Naive thymus-derived CD8-positive, alpha-beta T cell (primary cell): Measurements from ENCODE around the gene PCDH15. TPM values are rescaled to one million over a fixed set of nuclear protein-coding genes. Genes with fewer than 3 reads are reported as not detected.

ENCODE experiments used
- ATAC-seq, 2 donors: fragments of 150-1000 bp; cut with Tn5 transposase in 1 of 2; sonication (Bioruptor Pico), chemical (Tn5 transposase) in 1 of 2; 1 replicate in 1 of 2; 2 replicates in 1 of 2; pipeline ENCODE4 v1.10.0; 2021; ENCODE audit warnings: mild to moderate bottlenecking in 2 of 2, moderate library complexity in 2 of 2
- POLR2A ChIA-PET: fragments of 350-600 bp; sonication (Branson Sonifier 250); formaldehyde crosslinking; loops from one replicate; lab custom pipeline; 2021; ENCODE audit warnings: antibody characterized with exemption; lab: Charles Lee
- DNase-seq, 10 donors: peaks; one replicate each; pipeline versions ENCODE4 v3.0.0 to v3.0.0-alpha.2; 2020 to 2022
- H3K27ac Mint-ChIP-seq, 10 donors: one replicate each; pipeline ENCODE4 v1.8.0; 2020 to 2022; ENCODE audit warnings: mild to moderate bottlenecking in 10 of 10, mixed read lengths in 10 of 10, moderate library complexity in 4 of 10, inconsistent platforms in 1 of 10
- H3K27me3 Mint-ChIP-seq, 5 donors: one replicate each; pipeline ENCODE4 v1.8.0; 2021 to 2022; ENCODE audit warnings: mixed read lengths in 5 of 5
- H3K36me3 Mint-ChIP-seq, 3 donors: one replicate each; pipeline ENCODE4 v1.8.0; 2020 to 2022; ENCODE audit warnings: mixed read lengths in 3 of 3, mild to moderate bottlenecking in 2 of 3, inconsistent platforms in 1 of 3
- H3K4me1 Mint-ChIP-seq, 4 donors: one replicate each; pipeline ENCODE4 v1.8.0; 2021 to 2022; ENCODE audit warnings: mixed read lengths in 4 of 4
- H3K4me3 Mint-ChIP-seq, 10 donors: one replicate each; pipeline ENCODE4 v1.8.0; 2020 to 2022; ENCODE audit warnings: mild to moderate bottlenecking in 10 of 10, mixed read lengths in 10 of 10, moderate library complexity in 6 of 10, inconsistent platforms in 1 of 10
- H3K9me3 Mint-ChIP-seq, 9 donors: one replicate each; pipeline ENCODE4 v1.8.0; 2020 to 2022; ENCODE audit warnings: mixed read lengths in 9 of 9, mild to moderate bottlenecking in 3 of 9, inconsistent platforms in 1 of 9, moderate library complexity in 1 of 9
- polyA plus RNA-seq, 3 donors: library from polyadenylated mRNA; unstranded; fragments of 300-500 nt; fragmentation: Illumina TruSeq; gene quantifications; one replicate each; pipeline ENCODE4 v1.2.3, GENCODE V29; 2021
- total RNA-seq, 8 experiments: library from RNA in 2 of 8; stranded (reverse) in 2 of 8; gene quantifications; one replicate each; pipeline ENCODE4 v1.2.3 and lab custom pipeline; 2021 to 2026

Gene PCDH15
- total and polyA plus RNA-seq, 5 experiments from 2014 or later: not detected

- no peaks in the 10 kb centered on the region for H3K36me3 Mint-ChIP-seq
- POLR2A ChIA-PET: no interaction called here
- ATAC-seq: no peak
- H3K27me3 Mint-ChIP-seq: no peaks in the 10 kb centered on the region
- H3K9me3 Mint-ChIP-seq: peaks cover 0 to 15% (median 3%) of the 10 kb centered on the region in 9 donors
- H3K4me3 Mint-ChIP-seq: no peak overlapping the region
- H3K27ac Mint-ChIP-seq: no peak overlapping the region
- H3K4me1 Mint-ChIP-seq: no peaks in the 10 kb centered on the region
- no peak for DNase-seq
Measured at GRCh38 chr10:53886325-53887300, 914.4 kb downstream of the PCDH15 start.

GRCh38 chr10:53864846-53865245, 936.2 kb downstream of the PCDH15 start:
- Mint-ChIP-seq H3K27me3 (no peaks in the 10 kb centered on the region), H3K4me1 (no peaks in the 10 kb centered on the region), H3K27ac (no peak overlapping the region), H3K9me3 (peaks cover 0 to 12% (median 4%) of the 10 kb centered on the region in 9 donors), H3K4me3 (no peak overlapping the region), H3K36me3 (no peaks in the 10 kb centered on the region)
- ATAC-seq (no peak), DNase-seq (no peak)
- POLR2A ChIA-PET: no interaction called here

- no peaks in the 10 kb centered on the region for H3K36me3 Mint-ChIP-seq
Measured at GRCh38 chr10:53852450-53853175, 948.4 kb downstream of the PCDH15 start.

GRCh38 chr10:53846809-53847208, 954.2 kb downstream of the PCDH15 start:
- no peak overlapping the region for H3K4me3 Mint-ChIP-seq
- H3K27me3 Mint-ChIP-seq: no peaks in the 10 kb centered on the region
- ATAC-seq (no peak), DNase-seq (no peak)
- no peaks in the 10 kb centered on the region for H3K36me3 Mint-ChIP-seq
- H3K9me3 Mint-ChIP-seq: peaks cover 0 to 18% (median 1%) of the 10 kb centered on the region in 9 donors
- H3K27ac Mint-ChIP-seq: no peak overlapping the region
- POLR2A ChIA-PET: no interaction called here
- H3K4me1 Mint-ChIP-seq: no peaks in the 10 kb centered on the region

More at GRCh38 chr10:53852450-53853175, 948.4 kb downstream of the PCDH15 start:
- Mint-ChIP-seq H3K4me1 (no peaks in the 10 kb centered on the region), H3K27me3 (no peaks in the 10 kb centered on the region), H3K9me3 (peaks cover 0 to 2% (median 0%) of the 10 kb centered on the region in 9 donors), H3K27ac (no peak overlapping the region), H3K4me3 (no peak overlapping the region)
- DNase-seq (no peak), ATAC-seq (no peak)
- POLR2A ChIA-PET: no interaction called here

- peaks cover 0 to 18% (median 2%) of the 10 kb centered on the region in 9 donors for H3K9me3 Mint-ChIP-seq
- no peak overlapping the region for H3K4me3 Mint-ChIP-seq
- H3K36me3 Mint-ChIP-seq: no peaks in the 10 kb centered on the region
- no peaks in the 10 kb centered on the region for H3K4me1 Mint-ChIP-seq
- no peak for ATAC-seq
- no peak for DNase-seq
- no peak overlapping the region for H3K27ac Mint-ChIP-seq
- POLR2A ChIA-PET: no interaction called here
- no peaks in the 10 kb centered on the region for H3K27me3 Mint-ChIP-seq
Measured at GRCh38 chr10:53843736-53844362, 957.2 kb downstream of the PCDH15 start.

GRCh38 chr10:53841483-53842145, 959.4 kb downstream of the PCDH15 start:
- no peaks in the 10 kb centered on the region for H3K27me3 Mint-ChIP-seq
- H3K36me3 Mint-ChIP-seq: no peaks in the 10 kb centered on the region
- H3K4me3 Mint-ChIP-seq: no peak overlapping the region
- peaks cover 0 to 18% (median 2%) of the 10 kb centered on the region in 9 donors for H3K9me3 Mint-ChIP-seq
- POLR2A ChIA-PET: no interaction called here
- no peaks in the 10 kb centered on the region for H3K4me1 Mint-ChIP-seq
- H3K27ac Mint-ChIP-seq: no peak overlapping the region
- no peak for ATAC-seq
- DNase-seq: no peak

- H3K27me3 Mint-ChIP-seq: no peaks in the 10 kb centered on the region
- H3K9me3 Mint-ChIP-seq: peaks cover 0 to 18% (median 2%) of the 10 kb centered on the region in 9 donors
- no peak overlapping the region for H3K4me3 Mint-ChIP-seq
- H3K36me3 Mint-ChIP-seq: no peaks in the 10 kb centered on the region
- POLR2A ChIA-PET: no interaction called here
- H3K27ac Mint-ChIP-seq: no peak overlapping the region
- ATAC-seq: no peak
- DNase-seq: no peak
- H3K4me1 Mint-ChIP-seq: no peaks in the 10 kb centered on the region
Measured at GRCh38 chr10:53840653-53841052, 960.4 kb downstream of the PCDH15 start.

DNA sequence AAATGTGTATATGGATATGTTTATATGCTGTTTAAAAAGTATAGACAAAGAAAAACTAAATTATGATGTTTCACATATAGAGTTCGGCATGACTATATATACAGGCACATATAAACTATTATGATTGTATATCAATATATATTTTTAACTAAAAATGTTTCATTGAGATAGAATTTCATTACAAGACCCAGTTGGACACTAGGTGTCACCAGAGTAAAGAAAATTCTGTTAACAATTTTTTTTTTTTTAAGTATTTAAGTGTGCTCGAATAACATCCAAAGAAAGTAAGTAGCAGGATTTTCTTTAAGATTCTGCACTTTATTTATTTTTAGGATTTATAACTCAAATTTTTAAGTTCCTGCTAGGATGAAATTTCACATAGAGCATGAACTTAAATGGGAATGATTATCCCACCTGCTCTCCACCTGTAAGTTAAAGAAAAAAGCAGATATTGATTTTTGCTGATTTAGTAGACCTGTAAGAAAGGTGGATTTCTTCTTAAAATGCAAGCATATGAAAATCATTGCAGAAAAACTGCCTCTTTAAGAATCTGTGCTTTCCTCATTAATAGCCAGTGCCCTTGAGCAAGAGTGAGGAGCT, 961.5 kb downstream of the PCDH15 start:
- ATAC-seq: no peak
- H3K9me3 Mint-ChIP-seq: peaks cover 0 to 12% (median 2%) of the 10 kb centered on the region in 9 donors
- H3K36me3 Mint-ChIP-seq: no peaks in the 10 kb centered on the region
- H3K4me3 Mint-ChIP-seq: no peak overlapping the region
- POLR2A ChIA-PET: no interaction called here
- H3K27me3 Mint-ChIP-seq: no peaks in the 10 kb centered on the region
- no peak for DNase-seq
- no peak overlapping the region for H3K27ac Mint-ChIP-seq
- H3K4me1 Mint-ChIP-seq: no peaks in the 10 kb centered on the region

- Mint-ChIP-seq H3K27me3 (no peaks in the 10 kb centered on the region), H3K36me3 (no peaks in the 10 kb centered on the region), H3K9me3 (peaks cover 0 to 8% (median under 1%) of the 10 kb centered on the region in 9 donors), H3K4me3 (no peak overlapping the region), H3K27ac (no peak overlapping the region), H3K4me1 (no peaks in the 10 kb centered on the region)
- POLR2A ChIA-PET: no interaction called here
- ATAC-seq: no peak
- no peak for DNase-seq
Measured at GRCh38 chr10:53836638-53837037, 964.4 kb downstream of the PCDH15 start.

- ATAC-seq: no peak
- Mint-ChIP-seq H3K27me3 (no peaks in the 10 kb centered on the region), H3K9me3 (peaks cover 0 to 7% (median 0%) of the 10 kb centered on the region in 9 donors), H3K4me1 (no peaks in the 10 kb centered on the region), H3K27ac (no peak overlapping the region), H3K36me3 (no peaks in the 10 kb centered on the region), H3K4me3 (no peak overlapping the region)
- POLR2A ChIA-PET: no interaction called here
- DNase-seq: no peak
Measured at GRCh38 chr10:53833908-53834307, 967.1 kb downstream of the PCDH15 start.

- ATAC-seq (no peak), DNase-seq (no peak)
- Mint-ChIP-seq H3K27me3 (no peaks in the 10 kb centered on the region), H3K9me3 (peaks cover 0 to 10% (median 0%) of the 10 kb centered on the region in 9 donors), H3K4me1 (no peaks in the 10 kb centered on the region), H3K27ac (no peak overlapping the region), H3K36me3 (no peaks in the 10 kb centered on the region), H3K4me3 (no peak overlapping the region)
- POLR2A ChIA-PET: no interaction called here
Measured at GRCh38 chr10:53827261-53827660, 973.8 kb downstream of the PCDH15 start.
